ENCODE results near the gene CAPZA1. TPM values are rescaled to one million over a fixed set of nuclear protein-coding genes. Genes with fewer than 3 reads are reported as not detected.
"Not testable (repeated sequence)": the region's sequence is repeated elsewhere in the genome, so short reads cannot be mapped to it uniquely, and the experiment has no call there.

The CAPZA1 gene
- polyA plus RNA-seq, 3 donors: 127 to 146 (median 133) TPM

DNA sequence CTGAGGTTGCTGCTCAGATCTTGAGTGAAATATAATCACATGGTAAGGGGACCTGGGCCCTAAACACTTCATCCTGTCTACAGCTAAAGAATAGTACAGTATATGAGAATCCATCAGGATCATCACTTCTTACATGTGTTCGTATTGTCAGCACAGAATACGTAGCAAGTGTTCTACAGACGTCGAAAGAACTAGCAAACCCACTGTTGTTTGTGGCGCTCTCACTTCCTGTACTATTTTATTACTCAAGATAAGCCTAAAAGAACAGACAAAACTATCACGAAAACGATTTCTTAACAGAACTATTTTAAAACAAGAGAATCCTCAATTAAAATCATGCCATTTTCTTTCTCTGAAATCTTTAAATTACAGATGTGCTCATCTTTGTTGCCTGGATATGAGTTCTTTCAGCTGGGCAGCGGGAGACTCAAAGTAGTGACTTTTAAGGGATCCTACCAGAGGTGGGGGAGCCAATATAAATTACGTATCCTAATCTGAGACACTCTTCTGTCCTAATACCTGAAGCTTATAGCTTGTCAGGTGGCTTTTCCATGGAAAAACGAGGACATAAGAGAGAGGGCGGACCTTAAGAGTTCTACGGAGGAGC, 1.4 kb upstream of the CAPZA1 start:
- peak in 4 of 11 donors; percentile 4 to 15 (median 12) for DNase-seq (ENCODE audit: extremely low read depth in 1 of 11, low read depth in 9 of 11, low spot score in 4 of 11)

DNA sequence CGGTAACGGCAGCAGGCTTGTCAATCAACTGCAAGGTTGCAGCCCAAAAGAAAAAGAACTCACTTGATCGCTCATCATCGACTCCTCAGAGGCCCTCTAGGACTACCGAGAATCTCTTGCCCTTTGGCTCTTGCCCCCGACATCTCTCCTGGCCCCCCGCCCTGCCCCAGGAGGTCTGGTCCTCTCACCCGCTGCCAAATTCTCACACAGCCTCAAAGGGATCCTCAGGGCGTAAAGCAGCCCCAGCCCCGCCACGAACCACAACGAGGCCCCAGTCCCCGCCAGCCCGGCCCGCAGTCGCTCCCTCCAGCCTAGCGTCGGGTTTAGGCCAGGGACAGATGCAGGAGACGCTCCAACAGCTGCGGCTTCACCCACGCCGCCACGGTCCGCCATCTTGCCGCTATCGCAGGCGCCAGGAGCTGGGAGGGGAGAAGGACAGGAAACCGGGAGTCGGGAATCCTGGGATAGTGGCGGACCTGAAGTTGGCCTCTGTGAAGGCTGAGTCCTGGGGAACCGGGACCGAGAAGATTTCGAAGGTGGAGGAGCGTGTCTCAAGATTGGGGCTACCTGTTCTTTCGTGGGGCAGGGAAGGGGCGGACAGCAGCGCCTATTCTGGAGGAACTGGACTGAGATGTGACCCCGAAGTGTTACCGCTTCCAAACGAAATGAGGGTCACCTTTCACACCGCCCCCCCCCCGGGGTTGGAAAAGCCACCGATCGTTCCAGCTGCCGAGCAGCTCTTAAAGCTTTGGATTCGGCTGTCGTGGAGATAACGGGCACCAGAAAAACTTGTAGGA, 713 bp upstream of the CAPZA1 start, which contains the start of gene ST7L:
Gene ST7L (minus strand): TSS at position 421 of the 797 bp plus-strand sequence. CDS start 28 bp downstream, at position 393.
- peak; percentile 40 to 73 (median 63) for DNase-seq (ENCODE audit: extremely low read depth in 1 of 11, low read depth in 9 of 11, low spot score in 4 of 11)

DNA sequence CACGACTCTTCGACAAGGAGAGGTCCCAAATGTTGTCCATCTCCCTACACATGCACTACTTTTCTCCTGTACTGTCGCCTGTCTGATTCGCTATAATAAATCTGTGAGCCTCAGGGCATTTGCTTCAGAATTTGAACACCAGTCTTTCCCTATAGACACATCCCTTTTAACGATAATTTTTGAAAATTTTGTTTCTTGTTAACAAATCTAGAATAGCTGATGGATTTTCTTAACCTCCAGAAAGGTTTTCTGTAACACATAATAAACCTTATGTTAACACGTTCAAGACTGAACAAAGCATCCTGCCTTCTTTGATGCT, 704 bp downstream of the CAPZA1 start:
- DNase-seq (ENCODE audit: extremely low read depth in 1 of 11, low read depth in 9 of 11, low spot score in 4 of 11): peak in 2 of 11 donors; percentile 20 to 26

DNA sequence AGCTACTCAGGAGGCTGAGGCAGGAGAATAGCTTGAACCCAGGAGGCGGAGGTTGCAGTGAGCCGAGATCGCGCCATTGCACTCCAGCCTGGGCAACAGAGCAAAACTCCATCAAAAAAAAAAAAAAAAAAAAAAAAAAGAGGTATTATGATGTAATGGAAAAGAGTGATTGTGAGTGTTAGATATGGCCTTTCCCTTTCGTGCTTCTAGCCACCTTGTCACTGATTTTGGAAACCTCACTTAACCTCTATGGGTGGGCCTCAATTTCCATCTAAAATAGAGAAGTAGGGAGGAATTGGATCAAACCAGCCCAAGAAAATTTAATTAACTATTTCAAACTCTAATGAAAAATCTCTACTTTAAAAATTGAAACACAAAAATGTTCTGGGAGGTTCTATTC, 4.9 kb downstream of the CAPZA1 start:
- not testable (repeated sequence) for DNase-seq (ENCODE audit: extremely low read depth in 1 of 11, low read depth in 9 of 11, low spot score in 4 of 11)

DNA sequence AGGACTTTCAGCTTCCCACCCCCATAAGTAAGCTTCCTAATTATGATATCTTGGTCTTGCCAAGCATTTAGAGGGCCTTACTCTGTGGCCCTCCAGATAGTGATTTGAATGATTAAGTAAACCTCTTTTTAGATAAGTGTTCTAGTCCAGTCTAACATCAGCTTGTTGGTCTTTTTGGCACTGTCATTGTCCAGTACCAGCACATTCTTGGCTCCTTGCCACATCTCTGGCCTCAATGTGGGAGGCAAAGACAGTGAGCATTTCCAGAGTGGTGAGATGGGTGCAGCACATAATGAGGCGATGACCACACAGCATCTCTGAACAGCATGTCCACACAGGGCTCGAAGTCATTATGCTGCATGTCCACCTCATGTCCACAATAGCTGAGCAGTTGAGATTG, 6.1 kb downstream of the CAPZA1 start:
- DNase-seq (ENCODE audit: extremely low read depth in 1 of 11, low read depth in 9 of 11, low spot score in 4 of 11): no peak

DNA sequence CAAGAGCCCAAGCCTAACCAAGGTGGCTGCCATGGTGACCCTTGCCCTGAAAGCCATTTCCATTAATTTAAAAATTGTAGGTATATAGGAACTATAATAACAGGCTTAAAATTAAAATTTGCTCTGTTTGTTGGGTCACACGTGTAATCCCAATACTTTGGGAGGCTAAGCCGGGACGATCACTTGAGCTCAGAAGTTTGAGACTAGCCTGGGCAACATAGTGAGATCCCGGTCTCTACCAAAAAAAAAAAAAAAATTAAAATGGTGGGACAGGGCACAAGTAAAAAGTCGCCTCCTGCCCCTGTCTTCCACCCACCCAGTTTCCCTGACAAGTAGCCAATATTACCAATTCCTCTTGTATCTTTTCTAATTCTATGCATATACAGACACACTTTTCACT, 6.6 kb downstream of the CAPZA1 start:
- DNase-seq (ENCODE audit: extremely low read depth in 1 of 11, low read depth in 9 of 11, low spot score in 4 of 11): no peak

DNA sequence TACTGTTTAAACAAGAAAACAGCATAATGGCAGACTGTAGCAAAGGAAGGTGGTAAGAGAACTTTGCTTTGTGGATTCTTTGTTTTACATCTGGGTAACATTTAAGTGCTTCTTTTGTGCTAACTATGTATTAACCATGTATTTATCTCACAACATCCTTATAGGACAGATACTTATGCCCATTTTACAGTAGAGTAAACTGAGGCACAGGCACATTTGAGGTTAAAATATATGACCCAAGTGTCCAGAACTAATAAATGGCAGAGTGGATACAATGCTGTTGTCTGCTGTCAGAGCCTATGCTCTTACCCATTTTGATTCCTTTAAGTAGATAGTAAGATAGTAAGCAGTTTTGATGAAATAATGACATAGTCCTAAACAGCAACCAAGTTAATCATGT, 7.3 kb downstream of the CAPZA1 start:
- no peak for DNase-seq (ENCODE audit: extremely low read depth in 1 of 11, low read depth in 9 of 11, low spot score in 4 of 11)

DNA sequence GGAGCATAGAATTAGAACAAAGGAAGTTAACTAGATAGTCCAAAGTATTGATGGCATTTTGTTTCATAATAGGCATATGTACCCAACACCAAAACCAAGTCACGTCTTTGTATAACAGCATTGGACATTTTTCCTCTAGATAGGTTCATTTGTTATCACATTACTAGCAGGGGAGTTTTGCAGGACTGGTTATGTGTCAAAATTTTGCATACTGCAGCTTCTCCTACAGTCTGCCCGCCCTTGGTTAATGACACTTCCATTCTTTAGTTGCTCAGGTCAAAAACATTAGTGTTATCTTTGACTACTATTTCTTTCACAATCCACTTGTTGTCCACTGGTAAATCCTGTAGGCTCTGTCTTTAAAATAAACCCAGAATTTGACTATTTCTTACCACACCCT, 8.9 kb downstream of the CAPZA1 start:
- DNase-seq (ENCODE audit: extremely low read depth in 1 of 11, low read depth in 9 of 11, low spot score in 4 of 11): no peak

DNA sequence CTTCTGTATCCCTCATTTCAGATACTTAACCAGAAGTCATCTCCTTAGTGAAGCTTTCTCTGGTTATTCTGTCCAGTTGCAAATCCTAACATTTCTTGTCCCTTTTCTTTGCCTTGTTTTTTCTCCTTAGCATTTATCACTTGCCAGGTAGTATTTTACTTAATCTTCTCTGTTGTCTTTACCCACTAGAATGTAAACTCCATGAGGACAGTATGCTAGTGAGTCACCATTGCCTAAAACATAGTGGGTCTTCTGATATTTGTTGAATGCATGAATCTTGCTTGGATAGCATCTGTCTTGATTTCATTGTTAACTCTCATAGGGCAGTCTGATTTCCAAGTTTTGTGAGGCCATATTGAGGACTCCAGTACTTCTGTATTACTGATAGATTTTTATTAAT, 9.6 kb downstream of the CAPZA1 start:
- DNase-seq (ENCODE audit: extremely low read depth in 1 of 11, low read depth in 9 of 11, low spot score in 4 of 11): no peak

DNA sequence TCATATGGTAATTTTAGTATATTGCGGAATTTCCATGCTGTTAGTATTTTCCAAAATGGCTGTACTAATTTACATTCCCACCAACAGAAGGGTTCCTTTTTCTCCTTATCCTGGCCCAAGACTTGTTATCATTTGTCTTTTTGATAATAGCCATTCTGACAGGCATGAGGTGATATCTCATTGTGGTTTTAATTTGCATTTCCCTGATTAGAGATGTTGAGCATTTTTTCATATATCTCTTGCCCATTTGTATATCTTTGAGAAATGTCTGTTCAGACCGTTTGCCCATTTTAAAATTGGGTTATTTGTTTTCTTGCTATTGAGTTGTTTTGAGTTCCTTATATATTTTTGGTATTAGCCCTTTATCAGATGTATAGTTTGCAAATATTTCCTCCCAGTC, 14.0 kb downstream of the CAPZA1 start:
- no peak for DNase-seq (ENCODE audit: extremely low read depth in 1 of 11, low read depth in 9 of 11, low spot score in 4 of 11)

DNA sequence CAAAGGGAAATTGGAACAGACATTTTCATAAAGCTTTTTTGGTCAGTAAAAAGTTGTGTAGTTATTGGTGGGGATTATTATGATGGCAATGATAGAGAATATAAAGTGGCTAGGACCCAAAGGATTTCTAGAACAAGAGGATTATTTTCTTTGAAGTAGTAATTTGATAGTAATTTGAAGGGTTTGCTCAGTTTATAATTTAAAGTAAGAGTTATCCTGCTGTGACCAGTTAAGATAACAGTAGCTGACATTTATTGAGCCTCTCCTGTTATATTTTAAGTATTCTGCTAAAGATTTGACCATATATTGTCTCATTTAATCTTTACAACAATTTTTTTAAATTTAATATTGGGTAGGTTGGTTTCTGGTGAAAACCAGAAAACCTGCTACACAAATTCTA, 14.7 kb downstream of the CAPZA1 start:
- DNase-seq (ENCODE audit: extremely low read depth in 1 of 11, low read depth in 9 of 11, low spot score in 4 of 11): no peak

DNA sequence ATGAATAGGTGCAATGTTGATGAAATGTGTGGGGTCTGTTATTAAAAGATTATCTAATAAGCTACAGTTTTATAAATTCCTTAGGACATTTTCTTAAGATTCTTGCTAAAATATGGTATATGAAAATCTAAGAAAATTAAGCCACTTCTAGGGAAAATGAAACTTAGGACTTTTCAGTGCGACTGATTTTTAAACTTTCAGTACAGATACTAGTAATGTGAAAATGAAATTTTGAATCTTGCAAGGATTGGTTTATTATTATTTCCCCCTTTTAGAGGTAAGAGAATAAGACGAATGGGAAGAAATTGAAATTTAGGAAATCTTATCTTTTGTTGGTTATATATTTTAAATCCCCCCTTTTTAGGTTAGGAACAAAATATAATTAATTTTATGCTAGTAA, 16.4 kb downstream of the CAPZA1 start:
- no peak for DNase-seq (ENCODE audit: extremely low read depth in 1 of 11, low read depth in 9 of 11, low spot score in 4 of 11)

DNA sequence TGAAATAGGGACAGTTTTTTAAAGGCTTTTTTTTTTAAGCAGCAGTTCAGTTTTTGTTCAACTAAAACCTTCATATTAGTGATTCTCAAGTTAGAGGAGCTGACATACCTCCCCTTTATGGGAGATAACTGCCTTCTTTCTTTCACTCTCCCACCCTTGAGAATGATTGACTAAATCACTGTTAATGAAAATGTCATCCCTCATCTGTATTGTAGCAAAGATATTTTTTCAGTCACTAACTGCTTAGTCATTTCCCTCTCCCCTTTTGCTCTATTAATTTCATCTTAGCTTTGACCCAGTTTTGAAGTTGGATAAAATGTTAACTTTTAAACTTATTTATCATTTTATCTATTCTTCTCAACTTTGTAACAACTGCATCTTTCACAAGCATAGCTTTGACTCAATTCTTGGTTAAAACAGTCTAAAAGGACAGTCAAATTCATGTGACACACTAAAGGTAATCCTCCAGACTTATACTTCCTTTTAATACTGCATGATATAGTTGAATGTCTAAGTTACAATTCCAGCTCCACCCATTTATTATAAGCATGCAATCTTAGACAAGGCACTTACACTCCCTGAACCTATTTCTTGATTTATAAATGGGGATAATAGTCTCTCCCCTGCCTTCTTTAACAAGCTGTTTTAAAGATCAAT, 17.1 kb downstream of the CAPZA1 start:
- no peak for DNase-seq (ENCODE audit: extremely low read depth in 1 of 11, low read depth in 9 of 11, low spot score in 4 of 11)

DNA sequence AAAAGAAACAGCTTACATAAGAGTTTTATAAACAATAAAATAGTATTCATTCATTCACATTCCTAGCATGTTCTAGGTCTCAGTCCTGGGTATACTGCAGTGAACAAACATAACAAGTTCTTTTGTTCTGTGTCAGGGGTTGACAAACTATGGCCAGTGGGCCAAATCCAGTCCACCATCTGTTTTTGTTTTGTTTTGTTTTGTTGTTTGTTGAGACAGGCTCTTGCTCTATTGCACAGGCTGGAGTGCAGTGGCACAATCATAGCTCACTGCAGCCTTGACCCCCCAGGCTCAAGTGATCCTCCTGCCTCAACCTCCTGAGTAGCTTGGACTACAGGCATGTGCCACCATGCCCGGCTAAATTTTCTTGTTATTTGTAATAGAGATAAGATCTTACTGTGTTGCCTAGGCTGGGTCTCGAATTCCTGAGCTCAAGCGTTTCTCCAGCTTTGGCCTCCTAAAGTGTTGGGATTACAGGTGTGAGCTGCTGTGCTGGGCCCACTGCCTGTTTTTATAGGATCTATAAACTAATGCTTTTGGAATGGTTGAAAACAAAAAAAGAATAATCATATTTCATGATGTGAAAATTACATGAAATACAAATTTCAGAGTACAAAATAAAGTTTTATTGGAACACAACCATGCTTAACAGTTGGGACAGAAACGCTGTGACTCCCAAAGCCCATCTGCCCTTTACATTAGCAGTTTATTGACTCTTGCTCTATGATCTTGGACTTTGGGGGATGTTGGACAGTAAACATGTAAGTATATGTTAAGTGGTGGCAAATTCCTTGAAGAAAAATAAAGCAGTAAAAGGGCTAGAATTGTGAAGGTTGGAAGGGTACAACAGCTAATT, 17.9 kb downstream of the CAPZA1 start:
- DNase-seq (ENCODE audit: extremely low read depth in 1 of 11, low read depth in 9 of 11, low spot score in 4 of 11): no peak

DNA sequence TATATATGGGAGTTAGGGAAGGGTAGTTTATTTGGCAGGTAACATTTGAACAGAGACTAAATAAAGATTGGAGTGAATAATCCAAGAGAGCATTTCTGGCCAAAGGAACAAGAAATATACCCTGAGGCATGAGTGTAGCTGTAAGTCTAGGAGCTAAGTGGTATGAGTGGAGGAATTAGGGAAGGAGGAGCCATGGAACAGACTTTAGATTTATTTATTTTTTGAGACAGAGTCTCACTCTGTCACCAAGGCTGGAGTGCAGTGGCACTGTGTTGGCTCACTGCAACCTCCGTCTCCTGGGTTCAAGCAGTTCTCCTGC, 18.4 kb downstream of the CAPZA1 start:
- DNase-seq (ENCODE audit: extremely low read depth in 1 of 11, low read depth in 9 of 11, low spot score in 4 of 11): no peak

DNA sequence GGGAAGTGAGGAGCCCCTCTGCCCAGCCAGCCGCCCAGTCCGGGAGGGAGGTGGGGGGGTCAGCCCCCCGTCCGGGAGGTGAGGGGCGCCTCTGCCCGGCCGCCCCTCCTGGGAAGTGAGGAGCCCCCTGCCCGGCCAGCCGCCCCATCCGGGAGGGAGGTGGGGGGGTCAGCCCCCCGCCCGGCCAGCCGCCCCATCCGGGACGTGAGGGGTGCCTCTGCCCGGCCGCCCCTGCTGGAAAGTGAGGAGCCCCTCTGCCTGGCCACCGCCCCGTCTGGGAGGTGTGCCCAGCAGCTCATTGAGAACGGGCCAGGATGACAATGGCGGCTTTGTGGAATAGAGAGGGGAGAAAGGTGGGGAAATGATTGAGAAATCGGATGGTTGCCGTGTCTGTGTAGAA, 20.8 kb downstream of the CAPZA1 start:
- not testable (repeated sequence) for DNase-seq (ENCODE audit: extremely low read depth in 1 of 11, low read depth in 9 of 11, low spot score in 4 of 11)

DNA sequence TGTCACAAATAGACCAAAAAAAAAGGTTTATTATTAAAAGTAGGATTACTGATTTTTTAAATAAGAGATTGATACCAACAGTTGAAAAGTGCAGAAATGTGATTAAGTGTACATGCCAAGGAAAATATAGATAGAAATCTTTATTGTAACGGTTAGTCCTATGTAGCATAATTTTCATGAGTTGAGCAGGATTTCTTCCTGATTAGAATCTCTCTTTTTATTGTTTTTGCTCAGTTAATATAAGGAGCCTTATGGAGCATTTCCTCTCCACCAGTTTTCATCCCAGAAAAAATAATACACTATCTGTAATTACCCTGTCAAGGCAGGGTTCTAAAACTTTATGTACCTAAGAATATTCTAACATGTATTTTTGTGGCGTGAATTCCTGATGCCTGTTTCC, 23.4 kb downstream of the CAPZA1 start:
- no peak for DNase-seq (ENCODE audit: extremely low read depth in 1 of 11, low read depth in 9 of 11, low spot score in 4 of 11)

DNA sequence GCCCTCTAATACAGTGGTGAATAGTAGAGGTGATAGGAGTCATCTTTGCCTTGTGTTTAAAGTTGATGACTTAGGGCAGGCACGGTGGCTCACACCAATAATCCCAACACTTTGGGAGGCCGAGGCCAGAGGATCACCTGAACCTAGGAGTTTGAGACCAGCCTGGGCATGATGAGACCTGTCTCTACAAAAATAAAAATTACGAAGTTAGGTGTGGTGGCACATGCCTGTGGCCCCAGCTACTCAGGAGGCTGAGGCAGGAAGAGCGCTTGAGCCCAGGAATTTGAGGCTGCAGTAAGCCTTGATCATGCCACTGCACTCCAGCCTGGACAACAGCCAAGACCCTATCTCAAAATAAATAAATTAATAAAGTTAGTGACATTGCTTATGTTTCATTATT, 26.6 kb downstream of the CAPZA1 start:
- DNase-seq (ENCODE audit: extremely low read depth in 1 of 11, low read depth in 9 of 11, low spot score in 4 of 11): no peak

DNA sequence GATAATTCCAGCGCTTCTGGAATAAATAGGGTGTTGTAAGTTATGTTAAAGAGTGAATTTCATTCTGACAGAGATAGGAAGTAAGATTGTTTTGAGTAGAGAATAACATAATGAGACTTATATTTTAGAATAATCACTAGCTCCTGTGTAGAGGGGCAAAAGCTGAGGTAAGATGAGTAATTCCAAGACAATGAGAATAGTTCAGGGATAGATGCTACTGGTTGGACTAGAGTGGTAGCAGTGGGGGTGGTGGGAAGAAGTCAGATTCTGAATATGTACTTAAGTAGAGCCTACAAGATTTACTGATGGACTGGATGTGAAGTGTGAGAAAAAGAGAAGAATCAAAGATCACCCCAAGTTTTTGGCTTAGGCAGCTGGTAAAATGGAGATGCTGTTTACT, 31.6 kb downstream of the CAPZA1 start:
- no peak for DNase-seq (ENCODE audit: extremely low read depth in 1 of 11, low read depth in 9 of 11, low spot score in 4 of 11)

DNA sequence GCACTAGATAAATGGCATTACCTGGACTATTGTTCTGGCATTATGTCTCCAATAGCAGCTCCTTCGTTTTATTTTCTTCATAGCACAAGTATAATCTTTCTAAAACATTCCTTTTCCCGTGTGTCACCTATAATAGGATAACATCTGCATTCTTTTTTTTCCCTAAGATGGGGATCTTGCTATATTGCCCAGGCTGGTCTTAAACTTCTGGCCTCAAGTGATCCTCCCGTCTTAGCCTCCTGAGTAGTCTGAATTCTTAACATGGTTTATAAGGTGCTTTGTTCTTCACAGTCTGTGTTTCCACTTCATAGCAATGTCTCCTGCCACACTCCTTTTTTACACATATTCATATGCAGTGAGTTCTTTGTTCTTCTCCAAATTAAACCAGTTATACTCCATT, 46.2 kb downstream of the CAPZA1 start:
- no peak for DNase-seq (ENCODE audit: extremely low read depth in 1 of 11, low read depth in 9 of 11, low spot score in 4 of 11)

All from renal cortex interstitium (tissue), 11 donors.